CD4-positive, alpha-beta T cell treated with Interleukin-2 at 100 ng/mL for 4 hours (primary cell): ENCODE results near the gene CIT.

Experiments
- DNase-seq: peaks from one replicate; pipeline ENCODE4 v3.0.0-alpha.2; 2020; ENCODE audit warnings: low spot score

The CIT gene

GRCh38 chr12:119645535-119646059 is 231.5 kb downstream of the CIT start:
- no peak for DNase-seq

GRCh38 chr12:119644930-119645329 is 232.2 kb downstream of the CIT start:
- DNase-seq, result no peak

GRCh38 chr12:119642986-119643385 is 234.1 kb downstream of the CIT start:
- DNase-seq, result no peak
